ENCODE data around the gene SETX.

Gene SETX

DNA sequence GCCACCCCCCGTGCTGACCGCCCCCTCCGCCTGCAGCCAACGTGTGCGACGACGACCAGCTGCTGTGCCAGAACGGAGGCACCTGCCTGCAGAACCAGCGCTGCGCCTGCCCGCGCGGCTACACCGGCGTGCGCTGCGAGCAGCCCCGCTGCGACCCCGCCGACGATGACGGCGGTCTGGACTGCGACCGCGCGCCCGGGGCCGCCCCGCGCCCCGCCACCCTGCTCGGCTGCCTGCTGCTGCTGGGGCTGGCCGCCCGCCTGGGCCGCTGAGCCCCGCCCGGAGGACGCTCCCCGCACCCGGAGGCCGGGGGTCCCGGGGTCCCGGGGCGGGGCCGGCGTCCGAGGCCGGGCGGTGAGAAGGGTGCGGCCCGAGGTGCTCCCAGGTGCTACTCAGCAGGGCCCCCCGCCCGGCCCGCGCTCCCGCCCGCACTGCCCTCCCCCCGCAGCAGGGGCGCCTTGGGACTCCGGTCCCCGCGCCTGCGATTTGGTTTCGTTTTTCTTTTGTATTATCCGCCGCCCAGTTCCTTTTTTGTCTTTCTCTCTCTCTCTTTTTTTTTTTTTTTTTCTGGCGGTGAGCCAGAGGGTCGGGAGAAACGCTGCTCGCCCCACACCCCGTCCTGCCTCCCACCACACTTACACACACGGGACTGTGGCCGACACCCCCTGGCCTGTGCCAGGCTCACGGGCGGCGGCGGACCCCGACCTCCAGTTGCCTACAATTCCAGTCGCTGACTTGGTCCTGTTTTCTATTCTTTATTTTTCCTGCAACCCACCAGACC is 112.8 kb downstream of the SETX start (continued):
- TF ChIP-seq ZNF596 (tag by site-specific recombination; IDR thresholded peaks at IDR 0.05): no peak
- peak; percentile 95 for TF ChIP-seq ZNF335 (tag by site-specific recombination; conservative IDR thresholded peaks at IDR 0.05)
- TF ChIP-seq ZNF621 (tag by site-specific recombination; IDR thresholded peaks at IDR 0.05): no peak
- TF ChIP-seq ZNF146 (tag by site-specific recombination; IDR thresholded peaks at IDR 0.05): no peak
- TF ChIP-seq ZEB2 (tag by site-specific recombination; IDR thresholded peaks at IDR 0.05): peak; percentile 41
- TF ChIP-seq ZNF121 (tag by site-specific recombination; IDR thresholded peaks at IDR 0.05): no peak
- TF ChIP-seq ZNF670 (tag by site-specific recombination; IDR thresholded peaks at IDR 0.05; ENCODE audit: low read depth): no peak
- TF ChIP-seq ZBTB17 (tag by site-specific recombination; IDR thresholded peaks at IDR 0.05): no peak
- no peak for TF ChIP-seq ZNF530 (tag by site-specific recombination; IDR thresholded peaks at IDR 0.05; ENCODE audit: low read depth)
- TF ChIP-seq ZNF423 (tag by site-specific recombination; IDR thresholded peaks at IDR 0.05): peak; percentile 12; the same call in 1 of the 2 replicates
- TF ChIP-seq, protein P1, sequence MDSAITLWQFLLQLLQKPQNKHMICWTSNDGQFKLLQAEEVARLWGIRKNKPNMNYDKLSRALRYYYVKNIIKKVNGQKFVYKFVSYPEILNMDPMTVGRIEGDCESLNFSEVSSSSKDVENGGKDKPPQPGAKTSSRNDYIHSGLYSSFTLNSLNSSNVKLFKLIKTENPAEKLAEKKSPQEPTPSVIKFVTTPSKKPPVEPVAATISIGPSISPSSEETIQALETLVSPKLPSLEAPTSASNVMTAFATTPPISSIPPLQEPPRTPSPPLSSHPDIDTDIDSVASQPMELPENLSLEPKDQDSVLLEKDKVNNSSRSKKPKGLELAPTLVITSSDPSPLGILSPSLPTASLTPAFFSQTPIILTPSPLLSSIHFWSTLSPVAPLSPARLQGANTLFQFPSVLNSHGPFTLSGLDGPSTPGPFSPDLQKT (IDR thresholded peaks at IDR 0.05; ENCODE audit: borderline replicate concordance, low read depth, low read length): no peak
- TF ChIP-seq, protein P2, sequence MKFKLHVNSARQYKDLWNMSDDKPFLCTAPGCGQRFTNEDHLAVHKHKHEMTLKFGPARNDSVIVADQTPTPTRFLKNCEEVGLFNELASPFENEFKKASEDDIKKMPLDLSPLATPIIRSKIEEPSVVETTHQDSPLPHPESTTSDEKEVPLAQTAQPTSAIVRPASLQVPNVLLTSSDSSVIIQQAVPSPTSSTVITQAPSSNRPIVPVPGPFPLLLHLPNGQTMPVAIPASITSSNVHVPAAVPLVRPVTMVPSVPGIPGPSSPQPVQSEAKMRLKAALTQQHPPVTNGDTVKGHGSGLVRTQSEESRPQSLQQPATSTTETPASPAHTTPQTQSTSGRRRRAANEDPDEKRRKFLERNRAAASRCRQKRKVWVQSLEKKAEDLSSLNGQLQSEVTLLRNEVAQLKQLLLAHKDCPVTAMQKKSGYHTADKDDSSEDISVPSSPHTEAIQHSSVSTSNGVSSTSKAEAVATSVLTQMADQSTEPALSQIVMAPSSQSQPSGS (tag by site-specific recombination; IDR thresholded peaks at IDR 0.05; ENCODE audit: low read depth): no peak
- TF ChIP-seq, protein P3, sequence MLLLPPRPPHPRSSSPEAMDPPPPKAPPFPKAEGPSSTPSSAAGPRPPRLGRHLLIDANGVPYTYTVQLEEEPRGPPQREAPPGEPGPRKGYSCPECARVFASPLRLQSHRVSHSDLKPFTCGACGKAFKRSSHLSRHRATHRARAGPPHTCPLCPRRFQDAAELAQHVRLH (tag by site-specific recombination; IDR thresholded peaks at IDR 0.05): no peak
- TF ChIP-seq OSR2 (tag by site-specific recombination; IDR thresholded peaks at IDR 0.05): no peak
- TF ChIP-seq, protein P4, sequence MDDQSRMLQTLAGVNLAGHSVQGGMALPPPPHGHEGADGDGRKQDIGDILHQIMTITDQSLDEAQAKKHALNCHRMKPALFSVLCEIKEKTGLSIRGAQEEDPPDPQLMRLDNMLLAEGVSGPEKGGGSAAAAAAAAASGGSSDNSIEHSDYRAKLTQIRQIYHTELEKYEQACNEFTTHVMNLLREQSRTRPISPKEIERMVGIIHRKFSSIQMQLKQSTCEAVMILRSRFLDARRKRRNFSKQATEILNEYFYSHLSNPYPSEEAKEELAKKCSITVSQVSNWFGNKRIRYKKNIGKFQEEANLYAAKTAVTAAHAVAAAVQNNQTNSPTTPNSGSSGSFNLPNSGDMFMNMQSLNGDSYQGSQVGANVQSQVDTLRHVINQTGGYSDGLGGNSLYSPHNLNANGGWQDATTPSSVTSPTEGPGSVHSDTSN (CRISPR knock-in tag; IDR thresholded peaks at IDR 0.05): no peak
- TF ChIP-seq, protein P5, sequence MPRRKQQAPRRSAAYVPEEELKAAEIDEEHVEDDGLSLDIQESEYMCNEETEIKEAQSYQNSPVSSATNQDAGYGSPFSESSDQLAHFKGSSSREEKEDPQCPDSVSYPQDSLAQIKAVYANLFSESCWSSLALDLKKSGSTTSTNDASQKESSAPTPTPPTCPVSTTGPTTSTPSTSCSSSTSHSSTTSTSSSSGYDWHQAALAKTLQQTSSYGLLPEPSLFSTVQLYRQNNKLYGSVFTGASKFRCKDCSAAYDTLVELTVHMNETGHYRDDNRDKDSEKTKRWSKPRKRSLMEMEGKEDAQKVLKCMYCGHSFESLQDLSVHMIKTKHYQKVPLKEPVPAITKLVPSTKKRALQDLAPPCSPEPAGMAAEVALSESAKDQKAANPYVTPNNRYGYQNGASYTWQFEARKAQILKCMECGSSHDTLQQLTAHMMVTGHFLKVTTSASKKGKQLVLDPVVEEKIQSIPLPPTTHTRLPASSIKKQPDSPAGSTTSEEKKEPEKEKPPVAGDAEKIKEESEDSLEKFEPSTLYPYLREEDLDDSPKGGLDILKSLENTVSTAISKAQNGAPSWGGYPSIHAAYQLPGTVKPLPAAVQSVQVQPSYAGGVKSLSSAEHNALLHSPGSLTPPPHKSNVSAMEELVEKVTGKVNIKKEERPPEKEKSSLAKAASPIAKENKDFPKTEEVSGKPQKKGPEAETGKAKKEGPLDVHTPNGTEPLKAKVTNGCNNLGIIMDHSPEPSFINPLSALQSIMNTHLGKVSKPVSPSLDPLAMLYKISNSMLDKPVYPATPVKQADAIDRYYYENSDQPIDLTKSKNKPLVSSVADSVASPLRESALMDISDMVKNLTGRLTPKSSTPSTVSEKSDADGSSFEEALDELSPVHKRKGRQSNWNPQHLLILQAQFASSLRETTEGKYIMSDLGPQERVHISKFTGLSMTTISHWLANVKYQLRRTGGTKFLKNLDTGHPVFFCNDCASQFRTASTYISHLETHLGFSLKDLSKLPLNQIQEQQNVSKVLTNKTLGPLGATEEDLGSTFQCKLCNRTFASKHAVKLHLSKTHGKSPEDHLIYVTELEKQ (tag by site-specific recombination; IDR thresholded peaks at IDR 0.05; ENCODE audit: borderline replicate concordance): no peak
- no peak for TF ChIP-seq FEZF1 (tag by site-specific recombination; IDR thresholded peaks at IDR 0.05)
- TF ChIP-seq ZFP41 (tag by site-specific recombination; IDR thresholded peaks at IDR 0.05; ENCODE audit: borderline replicate concordance): no peak
- TF ChIP-seq, protein P6, sequence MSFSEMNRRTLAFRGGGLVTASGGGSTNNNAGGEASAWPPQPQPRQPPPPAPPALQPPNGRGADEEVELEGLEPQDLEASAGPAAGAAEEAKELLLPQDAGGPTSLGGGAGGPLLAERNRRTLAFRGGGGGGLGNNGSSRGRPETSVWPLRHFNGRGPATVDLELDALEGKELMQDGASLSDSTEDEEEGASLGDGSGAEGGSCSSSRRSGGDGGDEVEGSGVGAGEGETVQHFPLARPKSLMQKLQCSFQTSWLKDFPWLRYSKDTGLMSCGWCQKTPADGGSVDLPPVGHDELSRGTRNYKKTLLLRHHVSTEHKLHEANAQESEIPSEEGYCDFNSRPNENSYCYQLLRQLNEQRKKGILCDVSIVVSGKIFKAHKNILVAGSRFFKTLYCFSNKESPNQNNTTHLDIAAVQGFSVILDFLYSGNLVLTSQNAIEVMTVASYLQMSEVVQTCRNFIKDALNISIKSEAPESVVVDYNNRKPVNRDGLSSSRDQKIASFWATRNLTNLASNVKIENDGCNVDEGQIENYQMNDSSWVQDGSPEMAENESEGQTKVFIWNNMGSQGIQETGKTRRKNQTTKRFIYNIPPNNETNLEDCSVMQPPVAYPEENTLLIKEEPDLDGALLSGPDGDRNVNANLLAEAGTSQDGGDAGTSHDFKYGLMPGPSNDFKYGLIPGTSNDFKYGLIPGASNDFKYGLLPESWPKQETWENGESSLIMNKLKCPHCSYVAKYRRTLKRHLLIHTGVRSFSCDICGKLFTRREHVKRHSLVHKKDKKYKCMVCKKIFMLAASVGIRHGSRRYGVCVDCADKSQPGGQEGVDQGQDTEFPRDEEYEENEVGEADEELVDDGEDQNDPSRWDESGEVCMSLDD (tag by site-specific recombination; IDR thresholded peaks at IDR 0.05): no peak; the same call in 1 of the 2 replicates
- TF ChIP-seq YY1 (tag by site-specific recombination; IDR thresholded peaks at IDR 0.05): no peak
- no peak for TF ChIP-seq ZNF777 (tag by site-specific recombination; IDR thresholded peaks at IDR 0.05; ENCODE audit: borderline replicate concordance)
- TF ChIP-seq, protein P7, sequence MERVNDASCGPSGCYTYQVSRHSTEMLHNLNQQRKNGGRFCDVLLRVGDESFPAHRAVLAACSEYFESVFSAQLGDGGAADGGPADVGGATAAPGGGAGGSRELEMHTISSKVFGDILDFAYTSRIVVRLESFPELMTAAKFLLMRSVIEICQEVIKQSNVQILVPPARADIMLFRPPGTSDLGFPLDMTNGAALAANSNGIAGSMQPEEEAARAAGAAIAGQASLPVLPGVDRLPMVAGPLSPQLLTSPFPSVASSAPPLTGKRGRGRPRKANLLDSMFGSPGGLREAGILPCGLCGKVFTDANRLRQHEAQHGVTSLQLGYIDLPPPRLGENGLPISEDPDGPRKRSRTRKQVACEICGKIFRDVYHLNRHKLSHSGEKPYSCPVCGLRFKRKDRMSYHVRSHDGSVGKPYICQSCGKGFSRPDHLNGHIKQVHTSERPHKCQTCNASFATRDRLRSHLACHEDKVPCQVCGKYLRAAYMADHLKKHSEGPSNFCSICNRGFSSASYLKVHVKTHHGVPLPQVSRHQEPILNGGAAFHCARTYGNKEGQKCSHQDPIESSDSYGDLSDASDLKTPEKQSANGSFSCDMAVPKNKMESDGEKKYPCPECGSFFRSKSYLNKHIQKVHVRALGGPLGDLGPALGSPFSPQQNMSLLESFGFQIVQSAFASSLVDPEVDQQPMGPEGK (tag by site-specific recombination; IDR thresholded peaks at IDR 0.05): peak; percentile 60; the same call in 1 of the 2 replicates
- peak; percentile 37; the same call in 1 of the 2 replicates for TF ChIP-seq KLF8 (tag by site-specific recombination; IDR thresholded peaks at IDR 0.05)
- TF ChIP-seq ZNF837 (tag by site-specific recombination; IDR thresholded peaks at IDR 0.05): no peak
- no peak for TF ChIP-seq TRIM28 (IDR thresholded peaks at IDR 0.05; ENCODE audit: borderline replicate concordance, low read length)
- no peak for TF ChIP-seq ZNF544 (tag by site-specific recombination; IDR thresholded peaks at IDR 0.05)

Measured in HEK293 (cell line).